Thymus (tissue), 11 donors: ENCODE data around the gene ELMO1. TPM values are rescaled to one million over a fixed set of nuclear protein-coding genes. Genes with fewer than 3 reads are reported as not detected.

Source experiments
- DNase-seq, 9 donors: peaks; one replicate each; pipeline ENCODE4 v3.0.0-alpha.2; 2013; ENCODE audit warnings: low spot score in 9 of 9, low read depth in 6 of 9, missing footprints in 1 of 9
- H3K27ac ChIP-seq, 2 donors: one replicate each; pipeline ENCODE4 v1.5.1; 2013; ENCODE audit warnings: control low read depth in 1 of 2, low read depth in 1 of 2, low read length in 1 of 2, mild to moderate bottlenecking in 1 of 2, moderate library complexity in 1 of 2
- H3K27me3 ChIP-seq, 2 donors: one replicate each; pipeline ENCODE4 v1.5.1; 2013; ENCODE audit warnings: low read length in 1 of 2; ENCODE audit not compliant: control insufficient read depth in 2 of 2, insufficient read depth in 1 of 2
- H3K36me3 ChIP-seq, 2 donors: one replicate each; pipeline ENCODE4 v1.5.1; 2013; ENCODE audit warnings: low read length in 1 of 2, mild to moderate bottlenecking in 1 of 2, moderate library complexity in 1 of 2; ENCODE audit not compliant: control insufficient read depth in 2 of 2, insufficient read depth in 2 of 2
- H3K4me1 ChIP-seq, 2 donors: one replicate each; pipeline ENCODE4 v1.5.1; 2013; ENCODE audit warnings: low read length in 2 of 2; ENCODE audit not compliant: control insufficient read depth in 2 of 2, insufficient read depth in 2 of 2
- H3K4me3 ChIP-seq, 2 donors: one replicate each; pipeline ENCODE4 v1.5.1; 2013; ENCODE audit warnings: low read length in 2 of 2, control low read depth in 1 of 2, mild to moderate bottlenecking in 1 of 2
- H3K9me3 ChIP-seq, 2 donors: one replicate each; pipeline ENCODE4 v1.5.1; 2013; ENCODE audit warnings: low read length in 1 of 2, mild to moderate bottlenecking in 1 of 2; ENCODE audit not compliant: control insufficient read depth in 2 of 2, insufficient read depth in 1 of 2
- WGBS: extraction: QIAGEN DNeasy Blood & Tissue Kit; methylation state at CpG from one replicate; pipeline ENCODE4 v1.1.7; 2013; 5-methylcytosine and 5-hydroxymethylcytosine counted together
- polyA plus RNA-seq: library from polyadenylated mRNA; stranded (reverse); fragments of 200-250 nt; gene quantifications from one replicate; pipeline ENCODE4 v1.2.3, GENCODE V29; 2013
- total RNA-seq: library from RNA; stranded (reverse); fragments of 120-200 nt; gene quantifications from one replicate; pipeline ENCODE4 v1.2.4, GENCODE V29; 2013
- donor health status: healthy.

The ELMO1 gene
- total and polyA plus RNA-seq, 2 donors, result 18.7 to 22.5 TPM

DNA sequence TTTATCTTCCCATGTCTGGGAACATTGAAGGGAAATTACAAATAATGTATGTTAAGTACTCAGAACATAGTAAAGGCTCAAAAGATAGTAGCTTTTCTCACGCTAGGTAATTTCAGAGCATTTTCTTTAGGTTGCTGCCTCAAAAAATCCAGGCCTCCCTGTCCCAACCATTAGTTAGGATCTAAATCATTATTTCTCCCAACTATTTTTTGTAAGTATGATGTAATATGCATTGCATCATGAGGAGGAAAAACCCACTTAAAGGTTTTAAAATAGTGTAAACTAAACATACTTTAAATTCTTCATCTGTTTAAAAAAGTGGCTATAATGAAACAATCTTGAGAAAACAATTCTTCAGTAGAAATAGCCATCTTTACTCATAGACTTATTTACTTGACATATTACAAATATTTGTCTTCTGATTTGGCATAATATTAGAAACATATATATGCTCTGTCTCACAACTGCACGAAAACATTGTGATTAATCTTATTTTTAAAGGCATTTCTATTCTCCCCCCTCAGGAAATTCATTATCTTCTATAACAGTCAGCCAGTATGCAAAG is 329.3 kb downstream of the ELMO1 start:
- no peak overlapping the region for H3K27ac ChIP-seq
- H3K4me1 ChIP-seq, result peaks cover 6 to 8% of the 10 kb centered on the region in 2 donors
- no peak overlapping the region for H3K4me3 ChIP-seq
- no peaks in the 10 kb centered on the region for H3K27me3 ChIP-seq
- no peak for DNase-seq
- H3K36me3 ChIP-seq, result no peaks in the 10 kb centered on the region
- H3K9me3 ChIP-seq, result peaks cover 0 to 7% of the 10 kb centered on the region in 2 donors
- WGBS, result 97% methylated on average over 2 of the region's 2 CpGs

GRCh38 chr7:37118004-37118403 is 330.7 kb downstream of the ELMO1 start:
- WGBS, result 97% methylated on average over 6 of the region's 6 CpGs
- Histone ChIP-seq H3K4me3 (no peak overlapping the region), H3K27ac (no peak overlapping the region), H3K36me3 (no peaks in the 10 kb centered on the region), H3K9me3 (peaks cover 0 to 7% of the 10 kb centered on the region in 2 donors), H3K4me1 (peaks cover 6 to 8% of the 10 kb centered on the region in 2 donors), H3K27me3 (no peaks in the 10 kb centered on the region)
- DNase-seq, result no peak

- WGBS, result 97% methylated on average over 4 of the region's 4 CpGs
- no peak for DNase-seq
- Histone ChIP-seq H3K9me3 (peaks cover 0 to 7% of the 10 kb centered on the region in 2 donors), H3K36me3 (no peaks in the 10 kb centered on the region), H3K27me3 (no peaks in the 10 kb centered on the region), H3K4me1 (peaks cover 6 to 8% of the 10 kb centered on the region in 2 donors), H3K4me3 (no peak overlapping the region), H3K27ac (peak overlapping the region in 1 of 2 donors; percentile 84)
Measured at GRCh38 chr7:37117292-37117691, 331.4 kb downstream of the ELMO1 start.

GRCh38 chr7:37116093-37116701 is 332.5 kb downstream of the ELMO1 start:
- Histone ChIP-seq H3K27ac (peak overlapping the region; percentile 61 to 84), H3K36me3 (no peaks in the 10 kb centered on the region), H3K4me3 (no peak overlapping the region), H3K9me3 (peaks cover 0 to 7% of the 10 kb centered on the region in 2 donors), H3K4me1 (peaks cover 6 to 8% of the 10 kb centered on the region in 2 donors), H3K27me3 (no peaks in the 10 kb centered on the region)
- peak; percentile 14 to 70 (median 39) for DNase-seq
- WGBS, result 15% methylated on average over 1 of the region's 1 CpG

GRCh38 chr7:37113661-37114355 is 334.9 kb downstream of the ELMO1 start:
- H3K36me3 ChIP-seq, result no peaks in the 10 kb centered on the region
- H3K4me1 ChIP-seq, result peaks cover 6 to 8% of the 10 kb centered on the region in 2 donors
- no peak overlapping the region for H3K4me3 ChIP-seq
- H3K9me3 ChIP-seq, result no peaks in the 10 kb centered on the region
- H3K27me3 ChIP-seq, result no peaks in the 10 kb centered on the region
- DNase-seq, result no peak
- no peak overlapping the region for H3K27ac ChIP-seq
- 98% methylated on average over 6 of the region's 6 CpGs for WGBS

DNA sequence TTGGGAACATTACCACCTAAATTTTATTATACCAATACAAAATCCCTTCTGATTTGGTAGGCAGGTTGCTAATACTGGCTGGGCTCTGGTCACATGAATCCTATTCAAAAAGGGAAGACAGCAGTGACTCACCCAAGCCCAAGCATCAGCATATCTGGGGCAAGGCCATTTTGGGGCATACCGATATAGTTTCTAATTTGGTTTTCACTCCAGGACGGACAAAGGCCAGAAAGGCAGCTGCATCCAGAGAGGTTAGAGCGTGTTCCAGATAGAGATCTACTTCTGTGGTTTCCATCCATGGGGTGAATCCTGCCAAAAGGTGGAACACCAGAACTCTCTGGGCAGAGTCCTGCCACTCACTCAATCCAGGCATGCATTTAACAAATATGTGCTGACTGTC is 335.8 kb downstream of the ELMO1 start:
- no peak for DNase-seq
- Histone ChIP-seq H3K4me3 (no peak overlapping the region), H3K4me1 (peaks cover 6 to 8% of the 10 kb centered on the region in 2 donors), H3K27me3 (no peaks in the 10 kb centered on the region), H3K27ac (no peak overlapping the region), H3K36me3 (no peaks in the 10 kb centered on the region), H3K9me3 (no peaks in the 10 kb centered on the region)
- 95% methylated on average over 3 of the region's 3 CpGs for WGBS

GRCh38 chr7:37112218-37112617 is 336.4 kb downstream of the ELMO1 start:
- no peak overlapping the region for H3K4me3 ChIP-seq
- WGBS, result 95% methylated on average over 2 of the region's 2 CpGs
- H3K36me3 ChIP-seq, result no peaks in the 10 kb centered on the region
- H3K9me3 ChIP-seq, result no peaks in the 10 kb centered on the region
- H3K27me3 ChIP-seq, result no peaks in the 10 kb centered on the region
- no peak overlapping the region for H3K27ac ChIP-seq
- no peak for DNase-seq
- H3K4me1 ChIP-seq, result peaks cover 6 to 7% of the 10 kb centered on the region in 2 donors

DNA sequence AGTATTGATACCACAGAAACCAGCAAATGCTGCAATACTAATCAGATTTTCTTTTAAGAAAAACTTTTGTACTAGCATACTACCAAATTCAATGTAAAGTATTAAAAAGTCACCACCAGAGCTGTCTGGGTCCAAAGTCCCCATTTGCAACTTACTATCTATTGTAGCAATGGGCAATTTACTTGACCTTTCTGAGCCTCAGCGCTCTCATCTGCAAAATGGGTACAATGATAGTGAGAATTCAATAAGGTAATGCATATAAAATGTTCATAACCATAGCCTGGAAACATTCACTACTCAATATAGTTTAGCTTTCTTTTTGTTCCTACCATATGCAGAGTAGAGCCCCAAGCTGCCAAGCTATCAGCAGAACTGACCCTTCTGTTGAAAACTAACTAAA is 337.2 kb downstream of the ELMO1 start:
- Histone ChIP-seq H3K27ac (no peak overlapping the region), H3K36me3 (no peaks in the 10 kb centered on the region), H3K4me1 (peaks cover 0 to 3% of the 10 kb centered on the region in 2 donors), H3K27me3 (no peaks in the 10 kb centered on the region), H3K9me3 (no peaks in the 10 kb centered on the region), H3K4me3 (no peak overlapping the region)
- 96% methylated on average over 1 of the region's 1 CpG for WGBS
- no peak for DNase-seq

- Histone ChIP-seq H3K4me3 (no peak overlapping the region), H3K9me3 (no peaks in the 10 kb centered on the region), H3K36me3 (no peaks in the 10 kb centered on the region), H3K27ac (no peak overlapping the region), H3K4me1 (no peaks in the 10 kb centered on the region), H3K27me3 (no peaks in the 10 kb centered on the region)
- DNase-seq, result no peak
- 98% methylated on average over 5 of the region's 5 CpGs for WGBS
Measured at GRCh38 chr7:37110660-37111424, 337.8 kb downstream of the ELMO1 start.
